K562 (cell line): Measurements from ENCODE around the gene HRH1. TPM values are rescaled to one million over a fixed set of nuclear protein-coding genes. Genes with fewer than 3 reads are reported as not detected.

ENCODE experiments used
- ATAC-seq: fragments of 200-7000 bp; cut with Tn5 transposase; 3 replicates; pipeline ENCODE4 v1.9.1; 2020; ENCODE audit warnings: moderate library complexity
- BruUV-seq: library from RNA; stranded (reverse); fragments of 400-500 nt; replicated peaks from 2 replicates; lab custom pipeline; 2021; lab: Mats Ljungman, UMichigan
- CTCF ChIA-PET: fragments of 300-600 bp; formaldehyde crosslinking; extraction: SDS; loops from one replicate; lab custom pipeline; 2021; ENCODE audit warnings: low intra/inter-chr PET ratio; lab: Yijun Ruan, JAX
- POLR2A ChIA-PET: fragments of 300-600, 350-650 bp; sonication (Branson Sonifier 250); formaldehyde crosslinking; extraction: SDS; loops from one replicate; lab custom pipeline; 2021; ENCODE audit warnings: antibody characterized with exemption, inconsistent platforms; lab: Yijun Ruan, JAX
- DNase-seq, 4 experiments: peaks; one replicate each; pipeline versions ENCODE4 v3.0.0 to v3.0.0-alpha.2; 2011 to 2018; ENCODE audit warnings: low spot score in 3 of 4, mixed read lengths in 3 of 4; ENCODE audit errors: extremely low read depth in 1 of 4
- FAIRE-seq: peaks from 2 replicates; lab custom pipeline; 2011; peaks lifted over from hg19 to GRCh38; lab: Jason Lieb, UNC
- H2AFZ ChIP-seq: 2 replicates; pipeline ENCODE4 v1.6.0; 2011; ENCODE audit warnings: low read depth, low read length, control low read depth, inconsistent platforms
- H3K27ac ChIP-seq: fragments of 200-600 bp; 3 replicates; pipeline ENCODE4 v1.8.0; 2011; ENCODE audit warnings: low read depth, mild to moderate bottlenecking, control low read depth, inconsistent platforms, low read length, moderate library complexity, mixed read lengths; ENCODE audit errors: extremely low read depth
- H3K27me3 ChIP-seq, 2 experiments: fragments of 300-600 bp in 1 of 2; 2 replicates in 1 of 2; 3 replicates in 1 of 2; pipeline versions ENCODE4 v1.6.0 to v1.8.0; 2011; ENCODE audit warnings: inconsistent platforms in 2 of 2, low read length in 2 of 2, mild to moderate bottlenecking in 1 of 2, mixed read lengths in 1 of 2, moderate library complexity in 1 of 2; ENCODE audit not compliant: control insufficient read depth in 2 of 2, insufficient read depth in 2 of 2
- H3K36me3 ChIP-seq: fragments of 300-600 bp; 3 replicates; pipeline ENCODE4 v1.8.0; 2011; ENCODE audit warnings: mild to moderate bottlenecking, low read length, inconsistent platforms; ENCODE audit not compliant: control insufficient read depth, insufficient read depth
- H3K4me1 ChIP-seq, 2 experiments: fragments of 200-600 bp in 1 of 2; replicated peaks in 1 of 2; 2 replicates in 1 of 2; 3 replicates in 1 of 2; pipeline versions ENCODE4 v1.5.1 to v1.8.0; 2011; ENCODE audit warnings: inconsistent platforms in 2 of 2, low read length in 2 of 2, mild to moderate bottlenecking in 1 of 2, mixed read lengths in 1 of 2, moderate library complexity in 1 of 2; ENCODE audit not compliant: control insufficient read depth in 2 of 2, insufficient read depth in 2 of 2
- H3K4me2 ChIP-seq: 2 replicates; pipeline ENCODE4 v1.6.1; 2011; ENCODE audit warnings: low read length, control low read depth, inconsistent platforms, mixed read lengths; ENCODE audit not compliant: insufficient read depth
- H3K4me3 ChIP-seq: fragments of 200-600 bp; sonication (generic), shearing (Covaris generic); 2 replicates; pipeline ENCODE4 v1.5.1; 2016; ENCODE audit warnings: control low read depth, inconsistent platforms
- H3K79me2 ChIP-seq: fragments of 200-600 bp; 3 replicates; pipeline ENCODE4 v1.8.0; 2011; ENCODE audit warnings: low read length, inconsistent platforms; ENCODE audit not compliant: control insufficient read depth, insufficient read depth
- H3K9ac ChIP-seq, 2 experiments: 2 replicates each; pipeline versions ENCODE4 v1.6.0 to v1.6.1; 2011; ENCODE audit warnings: low read depth in 2 of 2, low read length in 2 of 2, control low read depth in 1 of 2, inconsistent platforms in 1 of 2, mild to moderate bottlenecking in 1 of 2, mixed read lengths in 1 of 2; ENCODE audit not compliant: insufficient read depth in 1 of 2
- H3K9me1 ChIP-seq: one replicate; pipeline ENCODE4 v1.6.0; 2011; ENCODE audit warnings: inconsistent platforms, mild to moderate bottlenecking, low read length, moderate library complexity; ENCODE audit not compliant: control insufficient read depth, insufficient read depth
- H3K9me3 ChIP-seq: replicated peaks from 2 replicates; pipeline ENCODE4 v1.5.1; 2011; ENCODE audit warnings: low read depth, low read length, inconsistent platforms; ENCODE audit not compliant: control insufficient read depth, insufficient read depth
- H4K20me1 ChIP-seq: replicated peaks from 2 replicates; pipeline ENCODE4 v1.6.1; 2011; ENCODE audit warnings: low read length, inconsistent platforms, mixed read lengths; ENCODE audit not compliant: control insufficient read depth, insufficient read depth
- CEBPB ChIP-seq: fragments of 450-650 bp; IDR thresholded peaks from 2 replicates; pipeline ENCODE4 v1.6.1; 2016; ENCODE audit warnings: missing genetic modification characterization, missing compliant biosample characterization
- LARP7 ChIP-seq: fragments of 450-650 bp; IDR thresholded peaks from 2 replicates; pipeline ENCODE4 v1.6.1; 2016
- MCM7 ChIP-seq, 2 experiments: fragments of 450-650 bp; IDR thresholded peaks; 2 replicates each; pipeline ENCODE4 v1.6.1; 2016 to 2018
- MYNN ChIP-seq, 2 experiments: sonication (generic); formaldehyde crosslinking in 1 of 2; IDR thresholded peaks; 2 replicates each; pipeline versions ENCODE4 v1.5.0 to v1.6.1; 2016 to 2020; ENCODE audit warnings: antibody characterized with exemption in 1 of 2, missing genetic modification reagents in 1 of 2
- NFIC ChIP-seq: fragments of 450-650 bp; IDR thresholded peaks from 2 replicates; pipeline ENCODE4 v1.6.1; 2017; ENCODE audit warnings: mild to moderate bottlenecking, inconsistent platforms
- RBM39 ChIP-seq: fragments of 200-400 bp; formaldehyde crosslinking; optimal IDR thresholded peaks from 2 replicates; pipeline ENCODE3; 2018; ENCODE audit warnings: low read depth, low read length
- RFX1 ChIP-seq: fragments of 450-650 bp; IDR thresholded peaks from 2 replicates; pipeline ENCODE4 v1.6.1; 2016; ENCODE audit warnings: mild to moderate bottlenecking, moderate library complexity
- TAF7 ChIP-seq: fragments of 450-650 bp; IDR thresholded peaks from 2 replicates; pipeline ENCODE4 v1.6.1; 2016; ENCODE audit warnings: missing genetic modification characterization, missing compliant biosample characterization
- ZNF121 ChIP-seq: sonication (generic); formaldehyde crosslinking; conservative IDR thresholded peaks from 2 replicates; pipeline ENCODE4 v1.8.0; 2022; ENCODE audit warnings: missing genetic modification reagents
- WGBS: fragments of 100-300 bp; shearing (Covaris generic); methylation state at CpG from one replicate; pipeline ENCODE4 v1.1.6; 2016; ENCODE audit warnings: low coverage, mixed read lengths; ENCODE audit not compliant: insufficient coverage; ENCODE audit errors: missing lambda C conversion rate; 5-methylcytosine and 5-hydroxymethylcytosine counted together
- in situ Hi-C: fragments of 300-500 bp; cut with MboI; formaldehyde crosslinking; loops from 4 replicates; pipeline ENCODE4 v1.15.0; 2018; ENCODE audit warnings: inconsistent platforms, mixed read lengths
- intact Hi-C: fragments of 100-400 bp; cut with micrococcal nuclease; formaldehyde crosslinking; loops from 2 replicates; pipeline ENCODE4 v1.14.2; 2022
- polyA plus RNA-seq, 8 experiments: library from polyadenylated mRNA; depleted of rRNA in 4 of 8; stranded (reverse) in 5 of 8; unstranded in 3 of 8; fragments of >200 nt; fragmentation: Nextera tagmentation in 2 of 8; fragmentation: Illumina TruSeq in 1 of 8; extraction: Ambion mirVana in 2 of 8; extraction: Trizol in 1 of 8; gene quantifications; 2 replicates each; pipeline versions ENCODE4 v1.2.1 to v1.2.3, GENCODE V29; 2011 to 2014; ENCODE audit warnings: inconsistent platforms in 1 of 8, missing spikeins in 1 of 8
- total RNA-seq, 7 experiments: library from RNA; depleted of rRNA in 6 of 7; stranded (reverse); fragments of >200 nt in 6 of 7; fragmentation: Illumina TruSeq in 2 of 7; extraction: Trizol in 2 of 7; gene quantifications; 2 replicates each; pipeline versions ENCODE4 v1.2.1 to v1.2.3, GENCODE V29; 2011 to 2021; ENCODE audit warnings: low replicate concordance in 1 of 7
- TF ChIP-seq, protein P1 (sequence below): sonication (generic); formaldehyde crosslinking; IDR thresholded peaks from 2 replicates; pipeline ENCODE4 v1.8.0; 2022; ENCODE audit warnings: mild to moderate bottlenecking, missing genetic modification reagents

The HRH1 gene
- total and polyA plus RNA-seq, 9 of the 15 experiments (the other 6 are each of a cell fraction or from before 2014, with no cell fraction given): 0.03 to 0.15 (median 0.06) TPM; not detected in 1

- H3K27me3 ChIP-seq: peaks cover 1 to 8% of the 10 kb centered on the region in 2 experiments; a peak in 1 of 5 replicates
- H3K4me1 ChIP-seq: no peaks in the 10 kb centered on the region
- H3K36me3 ChIP-seq: no peaks in the 10 kb centered on the region
- H3K9me1 ChIP-seq: no peaks in the 10 kb centered on the region
- no peak overlapping the region for H3K4me2 ChIP-seq
- ATAC-seq: no peak
- H3K9me3 ChIP-seq: no peaks in the 10 kb centered on the region
- no peak overlapping the region for H3K27ac ChIP-seq
- DNase-seq: no peak
- WGBS: 0% methylated on average over 3 of the region's 3 CpGs
- no peak overlapping the region for H3K4me3 ChIP-seq
- in situ Hi-C loops: no loop called here
- intact Hi-C loops: no loop called here
- H2AFZ ChIP-seq: no peak overlapping the region
- no peak for FAIRE-seq
- no peaks in the 10 kb centered on the region for H3K79me2 ChIP-seq
- H3K9ac ChIP-seq: no peak overlapping the region
- POLR2A ChIA-PET: no interaction called here
- CTCF ChIA-PET: no interaction called here
- H4K20me1 ChIP-seq: no peaks in the 10 kb centered on the region
- TF ChIP-seq RBM39: no peak
- no peak for TF ChIP-seq RFX1
- no peak for TF ChIP-seq TAF7 (tag)
- TF ChIP-seq LARP7: no peak
- TF ChIP-seq ZNF121 (CRISPR knock-in tag): no peak
- BruUV-seq: no TSS peak
These were observed 8.4 kb upstream of the HRH1 start for GRCh38 chr3:11145888-11146287.

- H3K9ac ChIP-seq: no peak overlapping the region
- CTCF ChIA-PET: no interaction called here
- no peak for FAIRE-seq
- TF ChIP-seq CEBPB (tag) (no peak), MCM7 (IDR thresholded peaks at IDR 0.05) (no peak), MYNN (IDR thresholded peaks at IDR 0.05) (no peak), MYNN (CRISPR knock-in tag; IDR thresholded peaks at IDR 0.05) (no peak), NFIC (no peak)
- TF ChIP-seq, protein P1, sequence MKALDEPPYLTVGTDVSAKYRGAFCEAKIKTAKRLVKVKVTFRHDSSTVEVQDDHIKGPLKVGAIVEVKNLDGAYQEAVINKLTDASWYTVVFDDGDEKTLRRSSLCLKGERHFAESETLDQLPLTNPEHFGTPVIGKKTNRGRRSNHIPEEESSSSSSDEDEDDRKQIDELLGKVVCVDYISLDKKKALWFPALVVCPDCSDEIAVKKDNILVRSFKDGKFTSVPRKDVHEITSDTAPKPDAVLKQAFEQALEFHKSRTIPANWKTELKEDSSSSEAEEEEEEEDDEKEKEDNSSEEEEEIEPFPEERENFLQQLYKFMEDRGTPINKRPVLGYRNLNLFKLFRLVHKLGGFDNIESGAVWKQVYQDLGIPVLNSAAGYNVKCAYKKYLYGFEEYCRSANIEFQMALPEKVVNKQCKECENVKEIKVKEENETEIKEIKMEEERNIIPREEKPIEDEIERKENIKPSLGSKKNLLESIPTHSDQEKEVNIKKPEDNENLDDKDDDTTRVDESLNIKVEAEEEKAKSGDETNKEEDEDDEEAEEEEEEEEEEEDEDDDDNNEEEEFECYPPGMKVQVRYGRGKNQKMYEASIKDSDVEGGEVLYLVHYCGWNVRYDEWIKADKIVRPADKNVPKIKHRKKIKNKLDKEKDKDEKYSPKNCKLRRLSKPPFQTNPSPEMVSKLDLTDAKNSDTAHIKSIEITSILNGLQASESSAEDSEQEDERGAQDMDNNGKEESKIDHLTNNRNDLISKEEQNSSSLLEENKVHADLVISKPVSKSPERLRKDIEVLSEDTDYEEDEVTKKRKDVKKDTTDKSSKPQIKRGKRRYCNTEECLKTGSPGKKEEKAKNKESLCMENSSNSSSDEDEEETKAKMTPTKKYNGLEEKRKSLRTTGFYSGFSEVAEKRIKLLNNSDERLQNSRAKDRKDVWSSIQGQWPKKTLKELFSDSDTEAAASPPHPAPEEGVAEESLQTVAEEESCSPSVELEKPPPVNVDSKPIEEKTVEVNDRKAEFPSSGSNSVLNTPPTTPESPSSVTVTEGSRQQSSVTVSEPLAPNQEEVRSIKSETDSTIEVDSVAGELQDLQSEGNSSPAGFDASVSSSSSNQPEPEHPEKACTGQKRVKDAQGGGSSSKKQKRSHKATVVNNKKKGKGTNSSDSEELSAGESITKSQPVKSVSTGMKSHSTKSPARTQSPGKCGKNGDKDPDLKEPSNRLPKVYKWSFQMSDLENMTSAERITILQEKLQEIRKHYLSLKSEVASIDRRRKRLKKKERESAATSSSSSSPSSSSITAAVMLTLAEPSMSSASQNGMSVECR: no peak
These were observed 7.3 kb upstream of the HRH1 start for GRCh38 chr3:11146773-11147660.

More at GRCh38 chr3:11146773-11147660, 7.3 kb upstream of the HRH1 start:
- BruUV-seq: no TSS peak
- Histone ChIP-seq H3K9me3 (no peaks in the 10 kb centered on the region), H3K4me2 (no peak overlapping the region), H3K27ac (no peak overlapping the region), H3K79me2 (no peaks in the 10 kb centered on the region), H4K20me1 (no peaks in the 10 kb centered on the region), H2AFZ (no peak overlapping the region), H3K9me1 (no peaks in the 10 kb centered on the region), H3K36me3 (no peaks in the 10 kb centered on the region), H3K27me3 (peaks cover 4 to 10% of the 10 kb centered on the region in 2 experiments; a peak in 1 of 5 replicates), H3K4me3 (no peak overlapping the region), H3K4me1 (no peaks in the 10 kb centered on the region)
- 2% methylated on average over 6 of the region's 6 CpGs for WGBS
- ATAC-seq (no peak), DNase-seq (no peak)
- in situ Hi-C loops: no loop called here
- POLR2A ChIA-PET: no interaction called here
- intact Hi-C loops: no loop called here
